DMS53 treated with DMSO at 0.1 percent for 48 hours (cell line): ENCODE data around the gene TSPAN17.

Experiments
- DNase-seq: peaks from one replicate; lab custom pipeline; 2025; ENCODE audit not compliant: unreplicated experiment; lab: John Stamatoyannopoulos, UW

Gene TSPAN17

DNA sequence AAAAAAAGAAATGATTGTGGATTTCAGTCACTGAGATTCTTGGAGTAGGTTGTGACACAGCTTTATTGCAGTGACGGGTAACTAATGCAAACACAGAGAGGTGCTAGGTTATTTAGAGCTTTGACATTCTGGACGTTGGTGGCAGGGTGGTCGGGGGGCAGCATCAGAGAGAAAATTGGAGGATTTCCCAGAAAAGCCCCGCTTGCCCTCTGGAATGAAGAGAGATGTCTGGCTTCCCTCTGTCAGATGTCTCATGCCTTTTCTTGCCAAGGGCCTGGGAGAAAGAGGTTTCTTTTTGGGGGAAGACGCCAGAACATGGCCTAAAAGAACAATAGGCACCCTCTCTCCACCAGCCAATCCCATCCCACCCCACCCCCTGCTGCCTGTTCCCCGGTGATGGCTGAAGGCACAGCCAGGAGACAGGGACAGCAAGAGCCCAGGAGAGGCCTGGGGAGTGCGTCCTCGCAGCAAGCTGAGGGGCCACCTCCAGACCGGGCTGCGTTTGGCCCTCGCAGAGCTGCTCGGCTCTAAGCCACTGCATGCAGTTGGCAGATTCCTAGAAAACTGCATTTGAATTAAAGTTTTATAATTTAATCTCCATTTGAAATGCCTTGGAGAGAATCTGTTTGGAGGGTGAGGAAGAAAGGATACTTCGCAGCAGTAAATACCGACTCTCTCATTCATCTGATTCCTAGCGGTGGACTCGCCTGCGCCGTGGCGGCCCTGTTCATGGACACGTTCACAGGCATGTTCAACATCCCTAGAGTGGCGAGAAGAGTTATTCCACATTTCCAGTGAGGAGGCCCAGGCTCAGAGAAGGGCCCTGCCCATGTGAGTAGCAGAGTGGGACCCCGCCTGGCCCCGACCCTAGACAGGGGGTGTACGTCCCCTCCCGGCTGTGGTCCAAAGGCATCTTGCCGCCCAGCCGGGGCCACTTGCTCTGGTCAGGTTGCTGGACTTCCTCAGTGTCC is 55.7 kb downstream of the TSPAN17 start:
- DNase-seq, result no peak

- no peak for DNase-seq
These were observed 56.6 kb downstream of the TSPAN17 start for GRCh38 chr5:176703857-176704256.

DNA sequence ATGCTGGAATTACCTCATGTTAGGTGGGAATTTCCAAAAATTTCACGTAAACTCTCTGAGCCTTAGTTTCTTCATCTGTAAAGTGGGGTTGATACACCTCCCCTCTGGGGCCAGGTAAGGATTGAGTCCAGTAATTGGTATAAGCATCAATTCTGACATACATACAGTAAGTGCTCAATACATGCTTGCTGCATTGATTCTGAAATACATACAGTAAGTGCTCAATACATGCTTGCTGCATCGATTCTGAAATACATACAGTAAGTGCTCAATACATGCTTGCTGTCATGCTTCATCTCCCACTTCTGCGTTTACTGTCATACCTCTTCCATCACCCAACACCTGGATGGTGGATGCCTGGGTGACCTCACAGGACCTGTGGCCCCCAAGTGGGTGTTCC is 57.1 kb downstream of the TSPAN17 start:
- DNase-seq, result no peak

GRCh38 chr5:176704817-176705216 is 57.5 kb downstream of the TSPAN17 start:
- no peak for DNase-seq
